Activated T-cell treated with anti-CD3 and anti-CD28 coated beads for 1 hour (primary cell): ENCODE data around the gene SMPD2.
A peak's percentile ranks its signal among the peaks of the same experiment; 100 is the strongest.
"Not testable (repeated sequence)": the region's sequence is repeated elsewhere in the genome, so short reads cannot be mapped to it uniquely, and the experiment has no call there.

Experiments
- DNase-seq: peaks from one replicate; pipeline ENCODE4 v3.0.0-alpha.2; 2020; ENCODE audit warnings: low read depth

SMPD2 gene

DNA sequence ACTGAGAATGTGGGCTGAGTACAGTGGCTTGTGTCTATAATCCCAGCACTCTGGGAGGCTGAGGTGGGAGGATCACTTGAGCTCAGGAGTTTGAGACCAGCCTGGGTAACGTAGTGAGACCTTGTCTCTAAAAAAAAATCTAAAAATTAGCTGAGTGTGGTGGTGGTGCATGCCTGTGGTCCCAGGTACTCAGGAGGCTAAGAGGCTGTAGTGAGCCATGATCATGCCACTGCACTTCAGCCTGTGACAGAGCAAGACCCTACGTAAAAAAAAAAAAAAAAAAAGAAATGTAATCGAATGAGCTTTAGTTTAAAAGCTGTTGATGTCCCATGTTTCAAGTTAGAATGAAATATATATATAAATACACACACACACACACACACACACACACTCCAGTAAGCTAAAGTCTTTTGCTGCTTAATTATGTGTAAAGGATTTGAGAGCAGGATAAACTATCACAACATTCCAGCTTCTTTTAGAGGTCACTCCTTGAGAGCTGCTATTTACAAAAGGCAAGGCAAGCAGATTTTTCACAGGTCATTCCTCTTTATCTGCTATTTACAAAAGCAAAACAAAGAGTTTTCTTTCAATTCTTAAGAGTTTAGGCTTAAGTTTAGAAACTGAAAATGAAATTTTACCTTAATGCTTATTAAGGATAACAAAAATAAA is 19.8 kb downstream of the SMPD2 start:
- no peak for DNase-seq

- DNase-seq: not testable (repeated sequence)
These were observed 20.7 kb downstream of the SMPD2 start for GRCh38 chr6:109461205-109461604.

- DNase-seq: no peak
These were observed 21.4 kb downstream of the SMPD2 start for GRCh38 chr6:109461733-109462526.

GRCh38 chr6:109465772-109466171 is 25.2 kb downstream of the SMPD2 start:
- DNase-seq: no peak

- no peak for DNase-seq
These were observed 25.8 kb downstream of the SMPD2 start for GRCh38 chr6:109466212-109466923.

DNA sequence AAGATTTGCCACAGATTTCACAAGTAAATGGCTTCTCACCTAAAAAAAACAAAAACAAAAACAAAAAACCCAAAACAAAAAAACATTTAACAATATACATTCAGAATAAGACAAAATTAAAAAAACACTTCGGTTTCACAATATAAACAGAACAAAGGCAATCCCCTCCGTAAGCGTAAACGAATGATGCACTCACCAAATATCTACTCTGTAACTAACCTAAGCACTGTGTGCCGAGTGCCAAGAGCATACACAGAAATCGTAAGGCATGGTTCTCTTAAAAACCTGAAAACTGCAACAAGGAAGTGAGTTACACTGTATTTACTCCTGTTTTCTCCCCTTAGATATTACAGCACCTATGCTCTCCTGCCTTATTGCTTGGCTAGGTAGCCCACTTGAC is 27.2 kb downstream of the SMPD2 start:
- no peak for DNase-seq

- no peak for DNase-seq
These were observed 29.2 kb downstream of the SMPD2 start for GRCh38 chr6:109469591-109470189.

DNA sequence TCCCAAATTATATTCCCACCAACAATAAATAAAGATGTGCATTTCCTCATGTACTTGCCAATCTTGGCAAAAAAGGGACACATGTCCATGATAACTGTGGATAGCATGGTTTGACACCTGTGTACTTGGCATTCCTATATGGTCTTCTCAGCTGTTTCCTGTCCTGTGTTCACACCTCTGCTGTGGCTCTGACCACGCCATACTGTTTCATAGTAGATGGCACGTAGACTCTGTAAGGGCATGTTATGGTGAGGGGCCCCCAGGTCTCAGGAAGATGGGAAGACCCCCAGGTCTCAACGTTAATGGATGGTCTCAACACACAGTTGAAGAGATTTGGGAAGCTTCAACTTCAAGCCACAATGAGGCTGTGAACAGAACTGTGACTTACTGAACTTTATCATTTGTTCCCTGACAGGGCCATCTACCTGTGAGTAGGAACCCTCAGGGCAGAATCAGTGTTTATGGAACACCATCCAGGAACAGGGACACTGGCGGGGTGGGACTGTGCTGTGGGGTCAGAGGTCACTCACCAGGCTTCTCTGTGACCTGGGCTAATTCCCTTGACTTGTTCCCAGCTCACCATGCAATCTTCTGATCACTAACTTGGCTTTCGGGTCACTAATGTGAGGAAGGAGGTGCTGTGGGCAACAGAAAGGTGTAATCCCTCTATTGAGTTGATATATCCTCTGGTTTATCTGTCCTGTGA is 30.7 kb downstream of the SMPD2 start:
- no peak for DNase-seq

DNA sequence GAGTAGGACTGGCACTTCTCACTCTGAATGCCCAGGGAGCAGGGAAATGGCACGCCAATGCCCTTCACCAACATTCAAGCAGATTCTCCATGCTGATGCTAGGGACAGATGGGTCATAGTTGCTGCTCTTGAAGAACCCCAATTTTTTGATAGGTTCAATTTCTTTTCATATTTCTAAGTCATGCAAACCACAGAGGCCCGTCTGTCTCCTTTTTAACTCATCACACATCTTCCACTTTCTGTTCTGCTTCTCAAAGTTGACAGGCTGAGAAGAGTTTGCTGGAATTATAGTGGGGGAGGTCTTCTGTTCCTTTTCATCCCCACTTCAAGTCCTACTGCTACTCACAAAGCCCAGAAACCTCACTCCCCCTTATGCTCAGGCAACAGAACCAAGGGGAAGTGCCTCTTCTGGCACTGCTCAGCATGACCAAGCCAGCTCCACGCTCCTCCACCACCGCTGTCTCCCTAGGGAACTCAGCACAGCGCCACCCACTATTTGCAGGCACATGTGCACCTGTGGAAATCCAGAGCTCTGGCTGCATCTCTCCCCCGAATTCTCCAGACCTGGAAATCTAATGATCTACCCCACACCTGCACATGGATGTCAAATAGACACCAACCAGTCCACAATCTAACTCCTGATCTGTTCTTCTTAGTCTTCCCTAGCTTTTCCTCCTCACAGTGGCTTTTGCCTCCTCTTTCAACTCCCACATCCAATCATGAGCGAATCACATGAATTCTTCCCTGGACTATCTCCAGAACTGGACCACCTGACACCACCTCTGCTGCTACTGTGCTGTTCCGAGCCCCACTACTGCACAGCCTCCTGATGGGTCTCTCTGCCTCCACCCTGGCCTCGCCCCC is 31.8 kb downstream of the SMPD2 start:
- DNase-seq: no peak

DNA sequence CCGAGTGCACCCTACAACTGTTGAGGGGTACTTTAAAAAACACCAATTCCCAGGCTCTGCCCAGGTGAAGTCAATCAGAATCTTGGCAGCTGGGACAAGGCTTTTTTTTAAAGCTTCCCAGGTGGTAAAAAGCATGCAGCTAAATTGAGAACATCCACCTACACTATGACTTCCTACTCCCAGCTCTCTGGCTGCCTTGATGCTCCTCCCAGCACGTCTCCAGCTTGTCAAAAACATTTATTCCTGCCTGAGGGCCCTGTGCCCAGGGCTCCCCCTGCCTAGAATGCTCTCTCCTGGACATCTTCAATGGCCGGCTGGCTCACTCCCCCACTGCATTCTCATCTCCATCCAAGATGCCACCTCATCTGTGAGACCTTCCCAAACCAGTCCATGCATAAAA is 32.6 kb downstream of the SMPD2 start:
- no peak for DNase-seq

DNA sequence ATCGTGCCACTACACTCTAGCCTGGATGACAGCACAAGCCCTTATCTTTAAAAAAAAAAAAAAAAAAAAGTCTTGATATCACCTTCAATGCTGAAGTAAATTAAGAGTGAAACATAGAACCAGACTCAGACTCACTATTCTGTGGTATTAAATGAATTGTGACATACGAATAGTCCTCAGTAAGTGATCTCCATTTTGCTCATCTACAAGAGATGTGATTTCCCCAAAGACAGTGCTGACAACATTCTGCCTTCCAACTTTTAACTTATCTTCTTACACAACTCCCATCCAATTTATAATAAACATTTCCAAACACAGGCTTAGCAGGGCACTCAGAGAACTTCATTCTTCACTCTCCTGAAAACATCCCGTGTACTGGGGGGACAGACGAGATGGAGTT is 34.5 kb downstream of the SMPD2 start:
- no peak for DNase-seq

GRCh38 chr6:109475625-109476024 is 35.1 kb downstream of the SMPD2 start:
- DNase-seq: no peak

- no peak for DNase-seq
These were observed 36.7 kb downstream of the SMPD2 start for GRCh38 chr6:109477184-109477583.

DNA sequence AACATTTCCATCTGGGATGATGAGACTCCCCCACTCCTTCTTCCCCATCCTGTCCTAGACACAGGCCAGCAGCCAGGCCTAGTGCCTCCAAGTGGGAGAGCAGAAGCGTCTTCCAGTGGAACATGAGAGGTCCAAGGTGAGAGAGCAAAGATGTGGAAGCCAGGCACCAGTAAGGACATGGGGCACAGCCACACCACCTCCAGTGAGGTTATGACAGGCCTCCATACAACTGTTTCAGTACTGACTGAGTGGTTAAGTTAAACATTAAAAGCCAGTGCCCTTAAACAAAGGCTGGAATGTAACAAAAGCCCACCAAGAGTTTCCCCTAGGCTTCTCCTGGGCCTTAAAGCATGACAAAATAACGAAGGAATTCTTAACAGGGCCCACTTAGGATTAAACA is 37.2 kb downstream of the SMPD2 start:
- DNase-seq: no peak

DNA sequence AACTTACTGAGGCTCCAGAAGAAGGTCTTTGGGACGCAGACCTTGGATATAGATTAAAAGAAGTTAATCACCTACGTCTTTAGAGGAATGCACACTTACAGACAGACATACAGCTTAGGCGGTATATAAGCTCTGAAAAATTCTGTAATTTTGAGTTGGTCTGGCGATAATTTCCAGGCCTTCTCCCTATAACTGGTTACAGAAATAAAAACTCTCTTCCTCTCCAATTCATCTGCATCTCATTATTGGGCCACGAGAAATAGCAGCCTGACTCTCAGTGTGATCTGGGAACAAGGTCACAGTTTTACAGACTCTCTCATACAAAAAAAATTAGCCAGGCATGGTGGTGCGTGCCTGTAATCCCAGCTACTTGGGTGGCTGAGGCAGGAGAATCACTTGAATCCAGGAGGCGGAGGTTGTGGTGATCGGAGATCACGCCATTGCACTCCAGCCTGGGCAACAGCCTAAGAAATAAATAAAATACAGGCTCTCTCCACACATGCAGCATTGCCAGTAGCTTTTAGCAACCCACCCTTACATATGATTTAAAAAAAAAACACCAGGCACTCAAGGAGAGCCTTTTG is 37.8 kb downstream of the SMPD2 start:
- DNase-seq: no peak

- DNase-seq: no peak
These were observed 38.5 kb downstream of the SMPD2 start for GRCh38 chr6:109478841-109479624.

DNA sequence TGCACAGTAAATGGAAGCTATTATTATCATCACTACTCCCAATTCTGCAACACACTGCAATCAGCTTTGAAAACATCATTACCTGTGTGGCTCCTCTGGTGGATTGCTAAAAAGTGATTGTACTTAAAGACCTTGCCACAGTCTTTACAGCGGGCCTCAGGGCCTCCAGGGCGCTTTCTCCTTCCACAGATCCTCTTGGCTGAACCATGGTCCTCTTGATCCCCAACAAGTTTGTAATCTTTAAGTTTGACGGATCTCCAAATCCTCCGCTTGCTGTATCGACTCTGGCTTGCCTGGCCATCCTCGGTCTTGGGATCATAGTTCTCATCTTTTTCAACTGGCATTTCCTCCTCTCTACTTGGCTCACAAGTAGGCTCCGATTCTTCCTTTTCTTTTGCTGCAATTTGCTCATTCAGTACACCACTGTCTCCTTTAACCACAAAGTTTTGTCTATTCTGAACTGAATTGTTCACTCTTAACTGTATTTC is 40.5 kb downstream of the SMPD2 start:
- DNase-seq: no peak

GRCh38 chr6:109482905-109483734 is 42.6 kb downstream of the SMPD2 start, which contains the start of gene ZBTB24:
Gene ZBTB24 (minus strand): TSS chr6:109483219. CDS start chr6:109482026, 1,193 bp downstream.
- peak; percentile 83 for DNase-seq

- DNase-seq: no peak
These were observed 43.2 kb downstream of the SMPD2 start for GRCh38 chr6:109483735-109484057.
